HUES48 (cell line): ENCODE data around the gene C3orf49.

Experiments
- H3K27ac ChIP-seq: one replicate; pipeline ENCODE4 v1.7.0; 2013; ENCODE audit warnings: low read depth, low read length, inconsistent platforms
- H3K27me3 ChIP-seq: 2 replicates; pipeline ENCODE4 v1.6.1; 2013; ENCODE audit warnings: mild to moderate bottlenecking, low read length; ENCODE audit not compliant: control insufficient read depth, insufficient read depth
- H3K36me3 ChIP-seq: 2 replicates; pipeline ENCODE4 v1.6.1; 2013; ENCODE audit warnings: low read length; ENCODE audit not compliant: control insufficient read depth, insufficient read depth
- H3K4me1 ChIP-seq: 2 replicates; pipeline ENCODE4 v1.6.1; 2013; ENCODE audit warnings: mild to moderate bottlenecking, low read length; ENCODE audit not compliant: control insufficient read depth, insufficient read depth
- H3K4me3 ChIP-seq: 2 replicates; pipeline ENCODE4 v1.5.1; 2013; ENCODE audit warnings: mild to moderate bottlenecking, low read depth, low read length
- H3K9ac ChIP-seq: 2 replicates; pipeline ENCODE4 v1.6.1; 2013; ENCODE audit warnings: mild to moderate bottlenecking, low read depth, low read length, moderate library complexity
- H3K9me3 ChIP-seq: 2 replicates; pipeline ENCODE4 v1.6.1; 2013; ENCODE audit warnings: low read length; ENCODE audit not compliant: control insufficient read depth, insufficient read depth

Gene C3orf49, protein sequence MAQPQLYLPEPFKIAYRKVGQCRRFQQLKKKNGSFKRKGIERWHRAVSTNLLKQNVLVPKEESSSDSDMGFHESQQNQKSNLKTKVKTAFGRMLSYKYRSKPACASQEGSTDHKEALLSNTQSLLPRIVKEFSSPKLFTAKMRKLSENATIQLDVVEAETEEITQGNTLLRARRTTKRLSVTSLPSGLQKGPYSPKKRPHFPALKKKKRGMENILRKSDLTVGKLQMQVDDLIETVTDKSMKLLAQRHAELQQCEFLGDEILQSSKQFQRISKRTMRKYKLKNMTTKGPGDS

DNA sequence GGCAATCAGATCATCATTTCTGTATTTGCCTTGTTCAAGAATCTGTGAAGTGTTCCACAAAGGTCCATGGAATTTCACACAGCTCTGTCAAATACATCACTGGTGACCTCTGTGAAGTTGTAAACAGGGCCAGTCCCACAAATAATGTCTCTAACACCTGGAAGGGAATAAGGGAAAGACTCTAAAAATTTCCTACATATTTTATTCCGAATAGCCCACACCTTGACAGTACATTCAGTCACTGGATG is at the start of gene C3orf49:
Gene C3orf49 (plus strand): TSS at position 149 of the 248 bp plus-strand sequence. CDS start 173 bp downstream, outside the sequence.
- Histone ChIP-seq H3K27me3 (no peaks in the 10 kb centered on the region), H3K9ac (no peak within 1 kb of the TSS), H3K4me1 (peaks cover 9% of the 10 kb centered on the region; the same call in 1 of the 2 replicates), H3K4me3 (no peak within 1 kb of the TSS), H3K9me3 (no peaks in the 10 kb centered on the region), H3K36me3 (no peaks in the 10 kb centered on the region), H3K27ac (no peak within 1 kb of the TSS)

DNA sequence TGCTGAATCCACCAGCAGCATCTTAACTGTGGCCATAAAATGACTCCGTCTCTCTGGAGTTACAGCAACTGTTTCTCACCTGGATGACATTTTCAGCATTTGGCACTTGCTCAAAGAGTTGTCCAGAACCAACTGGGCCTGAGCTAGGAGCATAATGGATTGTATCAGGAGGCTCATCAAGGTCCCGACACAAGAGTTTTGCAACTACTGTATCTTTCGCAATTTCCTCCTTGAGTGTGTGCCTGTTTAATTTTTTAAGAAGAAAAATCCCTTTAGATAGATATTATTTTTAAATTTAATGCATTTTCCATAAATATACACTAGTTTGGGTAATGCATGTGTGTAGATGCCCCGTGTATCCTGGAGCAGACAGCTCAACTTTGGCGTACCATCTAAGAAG is 44.3 kb upstream of the C3orf49 start:
- Histone ChIP-seq H3K27me3 (no peaks in the 10 kb centered on the region), H3K4me1 (no peaks in the 10 kb centered on the region), H3K9me3 (no peaks in the 10 kb centered on the region), H3K9ac (no peak overlapping the region), H3K4me3 (no peak overlapping the region), H3K36me3 (no peaks in the 10 kb centered on the region), H3K27ac (no peak overlapping the region)

DNA sequence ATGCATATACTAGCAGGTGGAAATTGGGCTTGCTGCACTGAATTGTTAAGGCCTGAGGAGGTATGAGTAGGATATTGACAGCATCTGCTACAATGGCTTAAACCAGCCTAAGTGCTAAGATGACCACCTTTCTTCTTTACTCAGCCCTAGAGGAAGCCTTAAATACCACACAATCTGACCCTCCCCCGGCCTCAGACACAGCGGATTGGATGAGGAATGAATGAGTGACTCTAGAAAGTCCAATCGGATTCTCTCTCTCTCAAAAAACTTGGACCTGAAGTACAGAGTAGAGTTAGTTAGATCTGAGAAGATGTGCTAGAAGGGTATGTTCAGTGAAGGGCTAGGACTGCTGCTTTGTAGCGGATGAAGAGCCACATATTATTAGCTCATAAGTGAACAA is 39.9 kb upstream of the C3orf49 start:
- H3K27me3 ChIP-seq = no peaks in the 10 kb centered on the region
- H3K9ac ChIP-seq = no peak overlapping the region
- H3K4me1 ChIP-seq = no peaks in the 10 kb centered on the region
- no peaks in the 10 kb centered on the region for H3K9me3 ChIP-seq
- H3K4me3 ChIP-seq = no peak overlapping the region
- H3K36me3 ChIP-seq = no peaks in the 10 kb centered on the region
- no peak overlapping the region for H3K27ac ChIP-seq

DNA sequence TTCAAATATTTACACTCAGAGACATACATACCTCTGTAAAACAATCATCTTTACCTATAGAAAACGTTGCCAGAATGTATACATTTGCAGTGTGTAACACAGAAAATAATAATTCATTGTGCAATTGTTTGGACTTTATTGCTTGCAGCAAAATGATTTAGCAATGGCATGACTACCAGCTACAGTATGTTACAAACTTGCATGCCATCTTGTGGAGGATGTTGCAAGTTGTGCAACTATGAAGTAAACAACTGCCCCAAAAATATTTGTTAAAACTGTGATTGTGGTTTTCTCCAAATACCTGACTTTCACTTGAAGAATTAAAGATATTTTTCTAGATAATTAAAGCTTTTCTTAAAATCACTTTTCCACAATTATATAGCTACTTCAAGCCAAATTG is 27.1 kb upstream of the C3orf49 start:
- no peak overlapping the region for H3K4me3 ChIP-seq

DNA sequence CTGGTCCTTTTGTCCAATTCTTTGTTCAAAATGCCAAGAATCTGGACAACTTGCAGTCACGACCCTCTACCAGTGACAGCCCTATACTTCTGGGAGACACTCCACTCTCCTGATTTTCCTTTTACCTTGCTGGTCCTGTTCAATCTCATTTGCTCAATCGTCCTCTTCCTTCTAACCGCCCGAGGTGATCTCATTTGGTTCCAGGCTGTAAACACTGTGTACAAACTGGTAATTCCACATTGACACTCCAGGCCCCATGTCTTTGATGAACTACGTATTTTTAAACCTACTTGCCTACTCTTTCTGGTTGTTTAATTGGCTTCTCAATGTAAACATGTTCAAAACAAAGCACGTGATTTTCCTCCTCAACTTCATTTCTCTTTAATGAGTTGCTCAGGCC is 23.7 kb upstream of the C3orf49 start:
- Histone ChIP-seq H3K36me3 (no peaks in the 10 kb centered on the region), H3K27ac (no peak overlapping the region), H3K4me1 (peaks cover 6% of the 10 kb centered on the region; the same call in 1 of the 2 replicates), H3K9ac (no peak overlapping the region), H3K9me3 (no peaks in the 10 kb centered on the region), H3K27me3 (no peaks in the 10 kb centered on the region), H3K4me3 (no peak overlapping the region)

More for the DNA sequence above, 27.1 kb upstream of the C3orf49 start:
- H3K36me3 ChIP-seq = no peaks in the 10 kb centered on the region
- no peaks in the 10 kb centered on the region for H3K9me3 ChIP-seq
- H3K27me3 ChIP-seq = no peaks in the 10 kb centered on the region
- peaks cover 6% of the 10 kb centered on the region; the same call in 1 of the 2 replicates for H3K4me1 ChIP-seq
- no peak overlapping the region for H3K27ac ChIP-seq
- no peak overlapping the region for H3K9ac ChIP-seq

DNA sequence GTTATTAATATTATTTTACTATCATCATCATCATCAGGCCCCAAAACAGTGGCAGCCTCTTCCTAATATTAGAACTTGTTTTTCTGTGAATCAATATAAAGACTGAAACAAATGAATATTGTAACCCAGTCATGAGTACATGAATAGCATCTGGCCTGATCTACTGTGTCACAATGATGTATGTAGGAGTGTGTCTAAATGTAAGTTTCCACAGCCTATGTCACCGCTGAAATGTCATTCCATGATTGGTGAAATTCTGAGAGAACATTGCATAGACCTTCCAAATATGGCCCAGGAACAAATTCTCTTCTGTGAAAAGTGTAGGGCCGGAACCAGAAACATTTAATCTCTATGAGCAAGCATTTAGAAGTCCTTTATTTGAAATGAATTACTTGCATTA is 20.6 kb upstream of the C3orf49 start:
- Histone ChIP-seq H3K9ac (no peak overlapping the region), H3K4me1 (no peaks in the 10 kb centered on the region), H3K9me3 (no peaks in the 10 kb centered on the region), H3K27me3 (no peaks in the 10 kb centered on the region), H3K36me3 (no peaks in the 10 kb centered on the region), H3K4me3 (no peak overlapping the region), H3K27ac (no peak overlapping the region)

DNA sequence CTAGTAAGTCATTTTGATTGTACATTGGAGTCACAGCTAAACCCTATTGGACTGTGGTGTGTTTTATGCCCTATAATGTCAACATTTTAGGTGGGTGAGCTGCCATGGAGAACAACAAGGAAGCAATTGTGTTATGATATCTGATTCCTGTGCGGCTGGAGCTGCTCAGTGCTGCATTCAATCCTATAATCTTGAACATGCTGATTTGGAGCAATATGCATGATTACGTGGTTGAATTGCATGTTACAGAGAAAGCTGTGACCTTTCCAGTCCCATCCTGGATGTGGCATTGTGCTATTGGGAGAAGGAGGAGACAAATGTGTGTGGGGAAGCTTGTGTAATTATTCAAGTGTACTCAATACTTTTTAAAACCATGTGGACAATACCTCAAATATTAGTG is 20.1 kb upstream of the C3orf49 start:
- Histone ChIP-seq H3K27me3 (no peaks in the 10 kb centered on the region), H3K27ac (no peak overlapping the region), H3K4me3 (no peak overlapping the region), H3K4me1 (no peaks in the 10 kb centered on the region), H3K9me3 (no peaks in the 10 kb centered on the region), H3K36me3 (no peaks in the 10 kb centered on the region), H3K9ac (no peak overlapping the region)

DNA sequence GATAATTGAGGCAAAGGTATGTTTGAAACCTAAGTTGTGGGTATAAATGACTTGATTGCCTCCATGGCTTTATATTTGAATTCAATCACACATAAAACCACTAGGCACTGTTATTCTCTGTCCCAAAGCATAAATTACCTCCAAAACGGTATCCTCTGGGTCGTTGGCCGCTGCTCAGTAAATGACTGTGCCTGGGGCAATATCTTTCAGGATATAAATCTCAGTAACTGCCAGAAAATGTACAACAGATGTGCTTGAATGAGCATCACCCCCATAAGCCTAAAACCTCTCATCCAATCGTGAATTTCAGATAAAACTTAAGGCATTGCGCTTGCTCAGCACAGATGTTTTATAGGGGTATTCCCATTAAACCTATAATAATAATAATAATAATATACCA is 19.0 kb upstream of the C3orf49 start:
- no peak overlapping the region for H3K9ac ChIP-seq

DNA sequence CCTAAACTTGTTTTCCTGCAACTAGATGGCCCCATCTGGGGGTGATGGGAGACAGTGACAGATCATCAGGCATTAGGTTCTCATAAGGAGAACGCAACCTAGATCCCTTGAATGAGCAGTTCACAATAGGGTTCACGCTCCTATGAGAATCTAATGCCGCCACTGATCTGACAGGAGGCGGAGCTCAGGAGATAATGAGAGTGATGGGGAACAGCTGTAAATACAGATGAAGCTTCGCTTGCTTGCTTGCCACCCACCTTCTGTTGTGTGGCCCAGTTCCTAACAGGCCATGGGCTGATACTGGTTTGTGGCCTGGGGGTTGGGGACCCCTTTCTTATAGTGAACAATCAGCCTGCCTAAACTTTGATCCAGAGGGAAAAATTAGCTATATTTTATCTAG is 15.2 kb upstream of the C3orf49 start:
- H3K4me3 ChIP-seq = no peak overlapping the region
- no peaks in the 10 kb centered on the region for H3K9me3 ChIP-seq
- no peaks in the 10 kb centered on the region; the same call in 1 of the 2 replicates for H3K27me3 ChIP-seq
- no peaks in the 10 kb centered on the region for H3K4me1 ChIP-seq
- no peak overlapping the region for H3K27ac ChIP-seq
- H3K36me3 ChIP-seq = no peaks in the 10 kb centered on the region
- no peak overlapping the region for H3K9ac ChIP-seq

More for the DNA sequence above, 19.0 kb upstream of the C3orf49 start:
- no peak overlapping the region for H3K27ac ChIP-seq
- H3K36me3 ChIP-seq = no peaks in the 10 kb centered on the region
- H3K4me1 ChIP-seq = no peaks in the 10 kb centered on the region
- no peak overlapping the region for H3K4me3 ChIP-seq
- H3K27me3 ChIP-seq = no peaks in the 10 kb centered on the region; the same call in 1 of the 2 replicates
- no peaks in the 10 kb centered on the region for H3K9me3 ChIP-seq

DNA sequence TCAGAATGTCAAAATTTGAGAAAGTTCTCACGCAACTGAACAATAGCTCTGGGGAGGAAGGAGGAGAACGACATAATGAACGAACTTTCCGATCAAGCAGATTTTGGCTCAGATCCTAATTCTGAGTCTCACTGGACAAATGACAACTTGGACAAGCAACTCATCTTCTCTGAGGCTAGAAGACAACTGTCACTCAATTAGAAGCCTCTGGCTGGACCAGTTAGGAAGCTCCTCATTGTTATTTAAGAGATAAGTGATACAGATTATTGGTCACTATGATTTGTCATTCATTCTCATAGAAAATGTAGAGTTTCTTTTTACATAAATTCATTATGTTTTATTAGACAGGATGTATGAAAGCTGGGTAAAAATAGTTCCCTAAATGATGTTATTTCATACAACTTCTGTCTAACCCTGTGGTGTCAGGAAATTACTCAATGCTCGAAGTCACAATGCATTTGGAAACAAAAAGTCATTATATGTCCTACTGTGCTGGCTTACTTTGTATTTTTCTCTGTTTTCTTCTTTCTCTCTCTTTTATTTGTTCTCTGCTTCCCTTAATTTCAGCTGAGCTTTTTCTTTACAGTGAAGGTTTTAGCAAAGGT is 11.0 kb upstream of the C3orf49 start:
- no peaks in the 10 kb centered on the region for H3K4me1 ChIP-seq
- no peak overlapping the region for H3K4me3 ChIP-seq
- H3K9ac ChIP-seq = no peak overlapping the region
- H3K9me3 ChIP-seq = no peaks in the 10 kb centered on the region
- no peaks in the 10 kb centered on the region; the same call in 1 of the 2 replicates for H3K27me3 ChIP-seq
- H3K36me3 ChIP-seq = no peaks in the 10 kb centered on the region
- H3K27ac ChIP-seq = no peak overlapping the region

DNA sequence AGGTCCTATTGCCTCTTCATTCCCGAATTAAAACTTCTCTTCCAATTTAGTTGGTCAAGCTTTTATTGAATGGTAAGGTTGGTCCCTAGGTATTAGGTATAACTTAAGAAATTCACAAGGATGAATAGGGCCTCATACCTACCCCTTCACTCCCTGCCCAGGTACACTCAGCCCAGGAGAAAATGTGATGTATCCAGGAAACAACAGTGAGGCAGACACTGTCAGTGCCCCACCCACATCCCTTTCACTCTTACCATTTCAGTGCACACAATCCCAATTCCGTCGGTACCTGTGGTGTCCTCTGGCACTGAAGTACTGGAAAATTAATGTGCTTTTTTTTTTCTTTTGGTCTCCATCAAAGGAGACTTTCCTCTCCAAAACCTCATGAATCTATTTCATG is 10.5 kb upstream of the C3orf49 start:
- Histone ChIP-seq H3K9me3 (no peaks in the 10 kb centered on the region), H3K27me3 (no peaks in the 10 kb centered on the region; the same call in 1 of the 2 replicates), H3K9ac (no peak overlapping the region), H3K4me1 (no peaks in the 10 kb centered on the region), H3K27ac (no peak overlapping the region), H3K4me3 (no peak overlapping the region), H3K36me3 (no peaks in the 10 kb centered on the region)
